IMR-90 (cell line): ENCODE results near the gene TSGA10IP.
"Not testable (repeated sequence)": the region's sequence is repeated elsewhere in the genome, so short reads cannot be mapped to it uniquely, and the experiment has no call there.

Experiments
- CEBPB ChIP-seq: IDR thresholded peaks from 2 replicates; pipeline ENCODE4 v1.6.1; 2012; ENCODE audit warnings: low read depth, low read length, improper control_type of control experiment
- CHD1 ChIP-seq: IDR thresholded peaks from 2 replicates; pipeline ENCODE4 v1.6.1; 2012; ENCODE audit warnings: low read depth, low read length, improper control_type of control experiment
- CTCF ChIP-seq: conservative IDR thresholded peaks from 2 replicates; pipeline ENCODE4 v1.5.1; 2012; ENCODE audit warnings: mild to moderate bottlenecking, low read depth, low read length, improper control_type of control experiment
- FOS ChIP-seq: fragments of 150-350 bp; IDR thresholded peaks from 2 replicates; pipeline ENCODE4 v1.6.1; 2016; ENCODE audit warnings: low read depth, low read length
- MXI1 ChIP-seq: IDR thresholded peaks from 2 replicates; pipeline ENCODE4 v1.6.1; 2012; ENCODE audit warnings: low read depth, mild to moderate bottlenecking, low read length, moderate library complexity, borderline replicate concordance
- POLR2A ChIP-seq: IDR thresholded peaks from 2 replicates; pipeline ENCODE4 v1.6.1; 2012; ENCODE audit warnings: mild to moderate bottlenecking, low read depth, low read length
- RAD21 ChIP-seq: IDR thresholded peaks from 2 replicates; pipeline ENCODE4 v1.6.1; 2012; ENCODE audit warnings: low read length, improper control_type of control experiment
- RCOR1 ChIP-seq: IDR thresholded peaks from 2 replicates; pipeline ENCODE4 v1.6.1; 2012; ENCODE audit warnings: mild to moderate bottlenecking, low read length, improper control_type of control experiment; ENCODE audit not compliant: insufficient replicate concordance
- USF2 ChIP-seq: fragments of 150-350 bp; IDR thresholded peaks from 2 replicates; pipeline ENCODE4 v1.6.1; 2017; ENCODE audit warnings: mild to moderate bottlenecking, antibody characterized with exemption, low read length, low read depth

DNA sequence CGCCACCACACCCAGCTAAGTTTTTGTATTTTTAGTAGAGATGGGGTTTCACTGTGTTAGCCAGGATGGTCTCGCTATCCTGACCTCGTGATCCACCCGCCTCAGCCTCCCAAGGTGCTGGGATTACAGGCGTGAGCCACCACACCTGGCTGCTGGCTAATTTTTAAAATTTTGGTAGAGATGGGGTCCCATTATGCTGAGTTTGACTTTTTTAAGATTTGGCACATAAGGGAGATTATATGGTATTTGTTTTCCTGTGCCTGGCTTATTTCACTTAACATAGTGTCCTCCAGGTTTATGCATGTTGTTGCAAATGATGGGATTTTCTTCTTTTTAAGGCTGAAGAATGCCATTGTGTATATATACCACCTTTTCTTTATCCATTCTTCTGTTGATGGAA, 5.4 kb downstream of the TSGA10IP start:
- TF ChIP-seq CTCF, RCOR1, USF2, RAD21, CHD1, POLR2A, CEBPB, MXI1, FOS: not testable (repeated sequence)
